KOPT-K1 (cell line): ENCODE results near the gene NUMBL.
"Not testable (repeated sequence)": the region's sequence is repeated elsewhere in the genome, so short reads cannot be mapped to it uniquely, and the experiment has no call there.

Source experiments
- H3K27ac ChIP-seq: fragments of 200-600 bp; sonication (generic); 2 replicates; pipeline ENCODE4 v1.5.1; 2016; ENCODE audit warnings: antibody characterized with exemption, mild to moderate bottlenecking, low read depth, low read length; ENCODE audit not compliant: poor library complexity, severe bottlenecking
- H3K36me3 ChIP-seq: fragments of 200-600 bp; sonication (generic); 2 replicates; pipeline ENCODE4 v1.5.1; 2017; ENCODE audit warnings: antibody characterized with exemption, mild to moderate bottlenecking, low read length, moderate library complexity; ENCODE audit not compliant: insufficient read depth
- H3K9me3 ChIP-seq: fragments of 200-600 bp; sonication (generic); 2 replicates; pipeline ENCODE4 v1.5.1; 2017; ENCODE audit warnings: antibody characterized with exemption, low read length, mild to moderate bottlenecking; ENCODE audit not compliant: insufficient read depth, poor library complexity, severe bottlenecking

Gene NUMBL

GRCh38 chr19:40690050-40690692 is at the start of gene NUMBL:
TSS of gene NUMBL (minus strand) at chr19:40690651. CDS start at chr19:40690483, 168 bp downstream.
- peak within 1 kb of the TSS; percentile 58 for H3K27ac ChIP-seq
- no peaks in the 10 kb centered on the region for H3K9me3 ChIP-seq
- H3K36me3 ChIP-seq: no peaks in the 10 kb centered on the region

GRCh38 chr19:40739030-40739839 is 48.8 kb upstream of the NUMBL start:
- Histone ChIP-seq H3K27ac (no peak overlapping the region), H3K36me3 (peaks cover 47% of the 10 kb centered on the region; the same call in 1 of the 2 replicates), H3K9me3 (no peaks in the 10 kb centered on the region)

GRCh38 chr19:40737102-40737644 is 46.7 kb upstream of the NUMBL start:
- Histone ChIP-seq H3K27ac (no peak overlapping the region), H3K9me3 (no peaks in the 10 kb centered on the region), H3K36me3 (peaks cover 57% of the 10 kb centered on the region)

- Histone ChIP-seq H3K27ac (no peak overlapping the region), H3K36me3 (peaks cover 55% of the 10 kb centered on the region), H3K9me3 (no peaks in the 10 kb centered on the region)
Measured at GRCh38 chr19:40736661-40737060, 46.2 kb upstream of the NUMBL start.

- Histone ChIP-seq H3K27ac (no peak overlapping the region), H3K36me3 (peaks cover 57% of the 10 kb centered on the region), H3K9me3 (no peaks in the 10 kb centered on the region)
Measured at GRCh38 chr19:40735013-40735771, 44.7 kb upstream of the NUMBL start.

GRCh38 chr19:40733149-40733548 is 42.7 kb upstream of the NUMBL start:
- Histone ChIP-seq H3K9me3 (no peaks in the 10 kb centered on the region), H3K36me3 (peaks cover 62% of the 10 kb centered on the region), H3K27ac (no peak overlapping the region)

GRCh38 chr19:40732304-40732703 is 41.9 kb upstream of the NUMBL start:
- H3K27ac ChIP-seq, H3K9me3 ChIP-seq: not testable (repeated sequence)
- H3K36me3 ChIP-seq: peaks cover 62% of the 10 kb centered on the region

- not testable (repeated sequence) for H3K27ac ChIP-seq, H3K9me3 ChIP-seq
- peaks cover 48% of the 10 kb centered on the region for H3K36me3 ChIP-seq
Measured at GRCh38 chr19:40730065-40730464, 39.6 kb upstream of the NUMBL start.

GRCh38 chr19:40726279-40726678 is 35.8 kb upstream of the NUMBL start:
- Histone ChIP-seq H3K27ac (no peak overlapping the region), H3K36me3 (peaks cover 31% of the 10 kb centered on the region), H3K9me3 (no peaks in the 10 kb centered on the region)

- H3K9me3 ChIP-seq: no peaks in the 10 kb centered on the region
- peaks cover 18% of the 10 kb centered on the region for H3K36me3 ChIP-seq
- no peak overlapping the region for H3K27ac ChIP-seq
Measured at GRCh38 chr19:40724855-40725254, 34.4 kb upstream of the NUMBL start.

GRCh38 chr19:40724315-40724714 is 33.9 kb upstream of the NUMBL start:
- H3K27ac ChIP-seq: no peak overlapping the region
- H3K36me3 ChIP-seq: peaks cover 17% of the 10 kb centered on the region; the same call in 1 of the 2 replicates
- no peaks in the 10 kb centered on the region for H3K9me3 ChIP-seq

GRCh38 chr19:40723661-40724254 is 33.3 kb upstream of the NUMBL start:
- peaks cover 17% of the 10 kb centered on the region; the same call in 1 of the 2 replicates for H3K36me3 ChIP-seq
- H3K9me3 ChIP-seq: no peaks in the 10 kb centered on the region
- no peak overlapping the region for H3K27ac ChIP-seq

- Histone ChIP-seq H3K9me3 (no peaks in the 10 kb centered on the region), H3K27ac (no peak overlapping the region), H3K36me3 (peaks cover 12% of the 10 kb centered on the region; the same call in 1 of the 2 replicates)
Measured at GRCh38 chr19:40721936-40722661, 31.6 kb upstream of the NUMBL start.

- peaks cover 10% of the 10 kb centered on the region; the same call in 1 of the 2 replicates for H3K36me3 ChIP-seq
- H3K9me3 ChIP-seq: no peaks in the 10 kb centered on the region
- no peak overlapping the region for H3K27ac ChIP-seq
Measured at GRCh38 chr19:40721140-40721486, 30.7 kb upstream of the NUMBL start.
